Measurements from ENCODE around the gene INTS1.
A peak's percentile ranks its signal among the peaks of the same experiment; 100 is the strongest.

Gene INTS1

GRCh38 chr7:1503816-1504775 lies at the start of gene INTS1:
TSS of gene INTS1 (minus strand) at chr7:1504389. CDS start at chr7:1503960, 429 bp downstream.
- DNase-seq, result peak; percentile 93

- DNase-seq, result no peak
These were observed 49.5 kb upstream of the INTS1 start for GRCh38 chr7:1553512-1554210.

- DNase-seq, result no peak
These were observed 48.0 kb upstream of the INTS1 start for GRCh38 chr7:1552200-1552599.

GRCh38 chr7:1550846-1551155 lies 46.6 kb upstream of the INTS1 start:
- no peak for DNase-seq

- no peak for DNase-seq
These were observed 46.0 kb upstream of the INTS1 start for GRCh38 chr7:1550005-1550845.

- no peak for DNase-seq
These were observed 45.3 kb upstream of the INTS1 start for GRCh38 chr7:1549357-1550004.

- DNase-seq, result no peak
These were observed 44.8 kb upstream of the INTS1 start for GRCh38 chr7:1548944-1549343.

GRCh38 chr7:1548438-1548831 lies 44.2 kb upstream of the INTS1 start:
- no peak for DNase-seq

- no peak for DNase-seq
These were observed 43.7 kb upstream of the INTS1 start for GRCh38 chr7:1547777-1548437.

- DNase-seq, result no peak
These were observed 43.0 kb upstream of the INTS1 start for GRCh38 chr7:1546909-1547776.

GRCh38 chr7:1546274-1546908 lies 42.2 kb upstream of the INTS1 start:
- no peak for DNase-seq

GRCh38 chr7:1545417-1546246 lies 41.4 kb upstream of the INTS1 start:
- no peak for DNase-seq

GRCh38 chr7:1544896-1545416 lies 40.8 kb upstream of the INTS1 start:
- DNase-seq, result no peak

GRCh38 chr7:1544178-1544895 lies 40.1 kb upstream of the INTS1 start:
- DNase-seq, result no peak

GRCh38 chr7:1543826-1544177 lies 39.6 kb upstream of the INTS1 start:
- no peak for DNase-seq

- no peak for DNase-seq
These were observed 38.9 kb upstream of the INTS1 start for GRCh38 chr7:1542841-1543747.

- no peak for DNase-seq
These were observed 38.1 kb upstream of the INTS1 start for GRCh38 chr7:1542329-1542728.
